AG04450 (cell line): ENCODE results near the gene FBN2. TPM values are rescaled to one million over a fixed set of nuclear protein-coding genes. Genes with fewer than 3 reads are reported as not detected.

ENCODE experiments used
- CTCF ChIA-PET: fragments of 300-600, 350-600 bp; formaldehyde crosslinking; extraction: SDS; loops from one replicate; lab custom pipeline; 2022; ENCODE audit warnings: antibody characterized with exemption, inconsistent platforms; lab: Charles Lee
- POLR2A ChIA-PET: fragments of 350-600 bp; formaldehyde crosslinking; extraction: SDS; loops from one replicate; lab custom pipeline; 2021; ENCODE audit warnings: antibody characterized with exemption, inconsistent platforms; lab: Yijun Ruan, JAX
- DNase-seq: peaks from one replicate; pipeline ENCODE4 v3.0.0-alpha.2; 2011; ENCODE audit warnings: low read depth, low spot score
- H3K27ac ChIP-seq: one replicate; pipeline ENCODE4 v1.5.1; 2012; ENCODE audit warnings: low read depth, low read length, control low read depth
- H3K27me3 ChIP-seq: one replicate; pipeline ENCODE4 v1.6.0; 2012; ENCODE audit warnings: low read length; ENCODE audit not compliant: control insufficient read depth, insufficient read depth
- H3K4me3 ChIP-seq: 2 replicates; pipeline ENCODE4 v1.5.1; 2011; ENCODE audit warnings: mild to moderate bottlenecking, low read depth, low read length, control low read depth
- H3K9me3 ChIP-seq: 2 replicates; pipeline ENCODE4 v1.5.1; 2012; ENCODE audit warnings: low read length; ENCODE audit not compliant: control insufficient read depth, insufficient read depth
- polyA plus RNA-seq: library from polyadenylated mRNA; depleted of rRNA; stranded (reverse); fragments of >200 nt; gene quantifications from 2 replicates; pipeline ENCODE4 v1.2.3, GENCODE V29; 2011
- TF ChIP-seq, protein P1 (sequence below): IDR thresholded peaks from 2 replicates; pipeline ENCODE4 v1.5.1; 2011; ENCODE audit warnings: low read depth, low read length, control low read depth, inconsistent platforms

FBN2 gene
- polyA plus RNA-seq, 1 experiment: 46.5 TPM

DNA sequence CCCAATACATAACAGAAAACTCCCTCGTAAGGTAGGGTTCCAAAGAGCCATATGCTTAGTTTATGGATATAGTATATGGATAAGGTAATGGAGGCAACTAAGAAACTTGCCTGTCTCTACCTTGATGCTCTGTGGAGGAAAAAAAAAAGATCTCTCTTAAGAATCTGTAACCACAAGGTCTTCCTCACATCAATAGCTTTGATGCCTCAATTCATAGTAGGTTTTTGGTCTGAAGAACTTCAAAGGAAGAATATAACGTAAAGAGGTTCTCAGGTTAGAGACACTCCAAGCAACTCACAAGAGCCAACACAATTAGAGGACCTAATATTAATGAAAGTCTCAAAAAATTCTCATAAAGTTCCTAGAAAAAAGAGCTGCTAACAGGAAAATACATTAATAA lies 140.2 kb downstream of the FBN2 start:
- ChIA-PET CTCF (no interaction called here), POLR2A (no interaction called here)
- no peak for DNase-seq
- TF ChIP-seq, protein P1, sequence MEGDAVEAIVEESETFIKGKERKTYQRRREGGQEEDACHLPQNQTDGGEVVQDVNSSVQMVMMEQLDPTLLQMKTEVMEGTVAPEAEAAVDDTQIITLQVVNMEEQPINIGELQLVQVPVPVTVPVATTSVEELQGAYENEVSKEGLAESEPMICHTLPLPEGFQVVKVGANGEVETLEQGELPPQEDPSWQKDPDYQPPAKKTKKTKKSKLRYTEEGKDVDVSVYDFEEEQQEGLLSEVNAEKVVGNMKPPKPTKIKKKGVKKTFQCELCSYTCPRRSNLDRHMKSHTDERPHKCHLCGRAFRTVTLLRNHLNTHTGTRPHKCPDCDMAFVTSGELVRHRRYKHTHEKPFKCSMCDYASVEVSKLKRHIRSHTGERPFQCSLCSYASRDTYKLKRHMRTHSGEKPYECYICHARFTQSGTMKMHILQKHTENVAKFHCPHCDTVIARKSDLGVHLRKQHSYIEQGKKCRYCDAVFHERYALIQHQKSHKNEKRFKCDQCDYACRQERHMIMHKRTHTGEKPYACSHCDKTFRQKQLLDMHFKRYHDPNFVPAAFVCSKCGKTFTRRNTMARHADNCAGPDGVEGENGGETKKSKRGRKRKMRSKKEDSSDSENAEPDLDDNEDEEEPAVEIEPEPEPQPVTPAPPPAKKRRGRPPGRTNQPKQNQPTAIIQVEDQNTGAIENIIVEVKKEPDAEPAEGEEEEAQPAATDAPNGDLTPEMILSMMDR: no peak
- no peak overlapping the region for H3K4me3 ChIP-seq
- no peaks in the 10 kb centered on the region for H3K9me3 ChIP-seq
- H3K27me3 ChIP-seq: no peaks in the 10 kb centered on the region
- H3K27ac ChIP-seq: no peak overlapping the region

DNA sequence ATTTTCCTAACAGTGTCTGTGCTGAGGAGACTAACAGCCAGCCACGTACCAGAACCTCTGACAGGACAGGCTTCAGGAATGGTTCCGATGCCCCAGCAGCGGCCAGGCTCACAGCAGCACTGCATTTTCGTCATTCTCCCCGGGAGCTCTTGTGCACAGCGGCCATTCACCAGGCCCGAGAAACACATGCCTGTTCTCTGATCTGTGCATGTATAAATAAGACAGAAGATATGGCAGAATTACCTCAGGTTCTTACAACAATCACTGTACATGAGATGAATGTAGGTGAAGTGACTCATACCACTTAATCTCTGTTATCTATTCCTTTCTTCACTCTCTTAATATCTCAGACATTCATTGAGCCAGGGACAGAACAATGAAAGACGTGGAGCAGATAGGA lies 143.0 kb downstream of the FBN2 start:
- ChIA-PET CTCF (no interaction called here), POLR2A (no interaction called here)
- Histone ChIP-seq H3K27me3 (no peaks in the 10 kb centered on the region), H3K9me3 (no peaks in the 10 kb centered on the region), H3K4me3 (no peak overlapping the region), H3K27ac (no peak overlapping the region)
- TF ChIP-seq, protein P1: no peak
- DNase-seq: no peak

DNA sequence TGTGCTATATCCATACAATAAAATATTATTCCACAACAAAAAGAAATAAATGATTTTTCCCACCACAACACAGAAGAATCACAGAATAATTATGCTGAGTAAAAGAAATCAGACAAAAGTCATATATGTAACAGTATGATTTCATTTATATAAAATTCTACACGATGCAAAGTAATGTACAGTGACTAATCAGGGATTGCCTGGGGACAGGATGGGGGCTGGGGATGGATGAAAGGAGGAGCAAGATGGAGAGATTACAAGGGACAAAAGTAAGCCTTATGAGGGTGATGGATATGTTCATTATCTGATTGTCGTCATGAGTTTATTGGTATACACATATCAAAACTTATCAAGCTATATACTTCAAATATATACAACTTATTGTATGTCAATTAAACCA lies 154.0 kb downstream of the FBN2 start:
- no peak overlapping the region for H3K4me3 ChIP-seq
- ChIA-PET CTCF (no interaction called here), POLR2A (no interaction called here)
- no peak for DNase-seq
- H3K27me3 ChIP-seq: no peaks in the 10 kb centered on the region
- TF ChIP-seq, protein P1: no peak
- no peaks in the 10 kb centered on the region for H3K9me3 ChIP-seq
- no peak overlapping the region for H3K27ac ChIP-seq

DNA sequence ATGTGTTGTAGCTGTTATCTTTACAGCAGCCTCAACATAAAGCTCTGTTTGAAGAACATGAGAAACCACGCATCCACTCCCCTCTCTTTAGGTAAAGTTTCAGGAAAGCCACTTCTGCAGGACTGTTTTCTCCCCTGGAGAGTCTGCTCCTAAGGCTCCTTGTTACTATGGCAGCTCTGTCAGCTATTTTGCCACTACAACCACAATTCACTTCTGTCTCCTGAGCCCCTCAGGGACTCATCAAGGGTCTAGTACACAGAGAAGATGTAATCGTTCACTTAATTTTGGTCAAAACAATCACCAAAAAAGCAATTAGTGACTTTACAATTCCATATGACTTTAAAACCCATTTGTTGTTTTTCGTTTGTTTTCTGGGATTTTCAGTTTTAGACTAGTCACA lies 157.7 kb downstream of the FBN2 start:
- H3K27me3 ChIP-seq: no peaks in the 10 kb centered on the region
- no peak overlapping the region for H3K4me3 ChIP-seq
- DNase-seq: no peak
- ChIA-PET CTCF (no interaction called here), POLR2A (no interaction called here)
- TF ChIP-seq, protein P1: no peak
- no peaks in the 10 kb centered on the region for H3K9me3 ChIP-seq
- no peak overlapping the region for H3K27ac ChIP-seq

DNA sequence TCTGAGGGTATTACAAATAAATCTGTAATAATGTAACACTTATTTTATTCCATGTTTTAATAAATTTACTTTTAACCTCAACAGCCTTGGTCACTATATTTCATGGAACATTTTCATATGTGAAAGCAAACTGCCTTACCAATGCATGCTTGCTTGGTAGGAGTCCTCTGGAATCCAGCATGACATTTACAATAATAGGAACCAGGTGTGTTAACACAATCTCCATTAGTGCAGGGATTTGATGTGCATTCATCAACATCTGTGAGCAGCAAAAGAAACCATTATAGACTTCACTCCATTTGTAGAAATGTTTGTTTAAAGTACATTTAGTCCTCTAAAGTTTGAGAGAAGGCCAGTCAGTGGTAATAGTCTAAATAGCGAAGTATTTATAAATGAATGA lies 159.4 kb downstream of the FBN2 start:
- ChIA-PET POLR2A (no interaction called here), CTCF (no interaction called here)
- no peak overlapping the region for H3K4me3 ChIP-seq
- no peak for DNase-seq
- TF ChIP-seq, protein P1: no peak
- no peaks in the 10 kb centered on the region for H3K9me3 ChIP-seq
- H3K27ac ChIP-seq: no peak overlapping the region
- H3K27me3 ChIP-seq: no peaks in the 10 kb centered on the region
